ENCODE measurements around the gene PCK2.

PCK2 gene

DNA sequence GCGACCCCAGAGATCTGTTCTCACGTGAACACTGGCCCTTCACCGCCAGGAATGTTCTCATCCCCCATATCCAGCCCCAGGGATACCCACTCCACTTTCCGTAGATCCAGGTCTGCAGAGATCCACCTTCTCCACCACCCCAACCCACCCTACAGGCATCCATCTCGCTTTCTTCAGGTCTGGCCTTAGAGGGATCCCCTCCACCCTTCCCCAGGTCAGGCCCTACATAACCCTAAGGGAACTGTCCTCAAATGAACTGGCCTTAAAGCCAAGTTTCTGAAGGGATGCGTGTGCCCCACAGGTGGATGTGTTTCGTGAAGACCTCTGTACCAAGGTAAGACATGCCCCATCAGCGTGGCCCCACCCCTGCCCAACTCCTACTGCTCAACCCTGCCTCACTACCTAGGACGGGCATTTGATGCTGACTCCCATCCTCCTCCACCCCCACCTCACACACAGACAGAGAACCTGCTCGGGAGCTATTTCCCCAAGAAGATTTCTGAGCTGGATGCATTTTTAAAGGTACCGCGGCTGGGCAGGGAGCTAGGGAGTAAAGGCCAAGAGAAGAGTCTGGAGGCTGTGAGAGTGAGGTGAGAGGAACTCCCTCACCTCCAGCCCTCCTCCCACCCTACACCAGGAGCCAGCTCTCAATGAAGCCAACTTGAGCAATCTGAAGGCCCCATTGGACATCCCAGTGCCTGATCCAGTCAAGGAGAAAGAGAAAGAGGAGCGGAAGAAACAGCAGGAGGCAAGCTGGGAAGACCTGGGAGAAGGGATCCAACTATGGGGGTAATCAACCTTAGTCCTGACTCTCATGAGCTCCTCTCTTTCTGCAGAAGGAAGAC is 42.8 kb downstream of the PCK2 start:
- no peak for DNase-seq (ENCODE audit: low spot score)

- DNase-seq (ENCODE audit: low spot score), result no peak
These were observed 43.7 kb downstream of the PCK2 start for GRCh38 chr14:24137529-24138395.

DNA sequence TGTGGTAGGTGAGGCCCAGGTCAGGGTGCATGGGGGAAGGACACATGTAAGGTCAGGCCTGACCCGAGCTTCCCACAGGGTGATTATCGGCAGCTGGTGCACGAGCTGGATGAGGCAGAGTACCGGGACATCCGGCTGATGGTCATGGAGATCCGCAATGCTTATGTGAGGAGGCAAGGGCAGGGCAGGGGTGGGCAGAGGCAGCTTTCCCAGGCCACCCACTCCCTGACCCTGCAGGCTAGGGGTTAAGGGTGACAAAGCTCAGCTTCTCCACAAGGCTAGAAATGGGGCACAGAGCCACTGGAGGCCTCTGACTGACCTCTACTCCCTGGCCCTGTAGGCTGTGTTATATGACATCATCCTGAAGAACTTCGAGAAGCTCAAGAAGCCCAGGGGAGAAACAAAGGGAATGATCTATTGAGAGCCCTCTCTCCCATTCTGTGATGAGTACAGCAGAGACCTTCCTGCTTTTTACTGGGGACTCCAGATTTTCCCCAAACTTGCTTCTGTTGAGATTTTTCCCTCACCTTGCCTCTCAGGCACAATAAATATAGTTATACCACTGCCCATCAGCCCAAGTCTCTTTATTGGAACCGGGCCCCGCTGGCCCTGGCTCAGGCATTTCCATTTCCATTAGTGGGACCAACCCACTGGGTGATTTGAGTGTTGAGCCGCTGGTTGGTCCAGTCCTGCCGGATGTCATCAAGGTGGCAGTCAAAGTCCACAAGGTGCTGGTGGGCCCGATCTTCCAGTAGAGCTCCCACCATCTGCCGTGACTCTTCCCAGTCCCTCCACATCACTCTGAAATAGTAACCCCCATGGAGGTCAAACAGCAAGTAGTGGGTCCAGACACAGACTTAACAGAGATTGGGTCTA is 44.5 kb downstream of the PCK2 start:
- DNase-seq (ENCODE audit: low spot score), result no peak

DNA sequence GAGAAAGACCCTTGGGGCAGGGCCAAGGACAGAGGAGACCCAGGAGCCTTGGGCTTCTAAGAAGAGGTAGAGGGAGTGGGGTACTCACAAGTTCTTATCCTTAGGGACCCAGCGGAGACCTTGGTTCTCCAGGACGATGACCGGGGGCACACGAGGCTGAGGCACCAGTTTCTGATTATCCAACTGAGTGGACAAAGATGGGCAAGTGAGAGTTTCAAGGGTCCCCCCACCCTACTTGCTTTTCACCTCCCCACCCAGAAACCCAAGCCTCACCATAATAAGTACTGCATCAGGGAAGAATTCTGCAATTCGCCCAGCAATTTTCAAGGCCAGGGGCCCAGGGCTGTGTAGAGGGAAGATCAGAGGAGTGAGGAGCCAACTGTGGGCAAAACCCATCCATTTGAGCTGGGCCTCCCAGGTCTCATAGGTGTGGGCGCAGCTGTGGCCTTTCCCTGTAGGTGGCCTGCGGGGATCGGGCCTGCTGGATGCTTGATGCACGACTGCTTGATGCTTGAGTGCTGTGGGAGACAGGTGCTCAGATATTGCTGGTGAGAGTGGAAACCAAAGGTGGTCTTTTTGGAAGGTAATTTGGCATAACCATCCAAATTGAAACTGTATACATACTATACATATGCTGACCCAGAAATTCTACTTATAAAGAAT is 45.3 kb downstream of the PCK2 start:
- no peak for DNase-seq (ENCODE audit: low spot score)

GRCh38 chr14:24141097-24141880 is 47.2 kb downstream of the PCK2 start, which contains the start of gene EMC9:
TSS of gene EMC9 (minus strand) at chr14:24141591. CDS start at chr14:24141304, 287 bp downstream.
- peak; percentile 100 for DNase-seq (ENCODE audit: low spot score)

DNA sequence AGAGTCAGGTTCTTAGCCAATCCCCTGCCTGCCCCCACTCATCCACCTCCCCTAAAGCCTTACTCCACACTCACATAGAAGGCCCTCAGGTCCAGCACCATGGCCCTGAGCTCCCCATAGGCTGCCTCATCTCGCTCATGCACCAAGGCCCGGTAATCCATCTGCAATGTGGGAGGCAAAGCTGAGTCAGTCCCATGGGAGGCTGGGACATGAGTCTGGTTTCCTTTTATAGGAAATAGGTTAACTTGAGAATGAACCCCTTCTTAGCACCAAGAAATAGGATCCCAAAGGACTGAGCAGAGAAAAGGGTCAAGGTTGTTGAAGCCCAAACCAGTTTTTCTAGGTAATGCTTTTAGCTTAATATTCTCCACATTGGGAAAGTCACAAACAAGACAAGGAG is 49.4 kb downstream of the PCK2 start:
- no peak for DNase-seq (ENCODE audit: low spot score)

DNA sequence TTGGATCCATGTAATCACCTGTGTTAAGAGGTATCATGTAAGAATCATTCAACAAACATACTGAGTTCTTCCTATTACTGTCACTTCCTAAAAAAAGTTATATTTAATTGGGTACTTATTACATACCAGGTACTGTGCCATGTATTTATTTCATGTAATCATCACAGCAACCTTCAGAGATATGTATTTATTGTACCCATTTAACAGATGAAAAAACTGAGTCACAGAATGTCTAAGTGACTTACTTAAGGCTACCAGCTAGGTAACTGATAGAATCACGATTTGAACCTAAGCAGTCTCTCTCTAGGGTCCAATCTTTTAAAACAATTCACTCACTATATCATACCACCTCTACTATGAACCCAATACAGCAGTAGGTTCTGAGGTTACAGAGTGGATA is 50.3 kb downstream of the PCK2 start:
- DNase-seq (ENCODE audit: low spot score), result no peak

GRCh38 chr14:24145219-24145618 is 51.1 kb downstream of the PCK2 start:
- no peak for DNase-seq (ENCODE audit: low spot score)

DNA sequence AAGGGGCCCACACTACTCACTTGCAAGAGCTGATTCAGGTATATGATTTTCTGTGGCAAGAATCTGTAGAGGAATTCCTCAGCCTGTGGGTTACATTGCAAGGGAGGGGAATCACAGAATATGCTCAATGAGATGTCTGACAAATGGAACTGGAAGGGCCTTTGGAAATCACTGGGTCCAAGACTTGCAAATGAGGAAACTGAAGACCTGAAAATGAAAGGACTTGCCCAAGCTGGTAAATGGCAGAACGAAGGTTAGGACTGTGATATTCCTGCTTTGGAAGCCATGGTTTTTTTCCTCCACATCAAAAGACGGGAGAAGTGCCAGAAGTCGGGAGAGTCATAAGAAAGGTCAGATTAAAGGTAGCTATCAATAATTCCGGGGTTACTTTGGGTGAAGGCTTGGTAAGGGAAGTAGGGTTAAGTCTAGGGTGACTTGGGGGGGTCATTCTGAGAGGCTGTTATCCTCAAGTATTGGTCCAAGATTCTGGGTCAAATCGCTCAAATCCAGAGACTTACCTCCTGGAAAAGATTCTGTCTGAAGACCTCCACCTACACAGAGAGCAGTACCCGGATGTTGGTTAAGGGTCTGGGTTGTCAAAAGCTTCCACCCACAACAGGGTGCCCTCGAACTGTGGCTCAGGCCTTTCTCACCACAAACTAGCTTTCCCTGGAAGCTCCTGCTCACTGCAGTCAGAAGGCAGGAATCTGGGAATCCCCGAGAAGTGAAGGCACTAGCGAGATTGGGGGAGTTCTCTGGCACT is 51.8 kb downstream of the PCK2 start:
- no peak for DNase-seq (ENCODE audit: low spot score)

GRCh38 chr14:24146453-24146977 is 52.4 kb downstream of the PCK2 start, which contains the start of gene PSME2:
TSS of gene PSME2 (minus strand) at chr14:24146610. CDS start at chr14:24146581, 29 bp downstream.
- peak; percentile 88 for DNase-seq (ENCODE audit: low spot score)

DNA sequence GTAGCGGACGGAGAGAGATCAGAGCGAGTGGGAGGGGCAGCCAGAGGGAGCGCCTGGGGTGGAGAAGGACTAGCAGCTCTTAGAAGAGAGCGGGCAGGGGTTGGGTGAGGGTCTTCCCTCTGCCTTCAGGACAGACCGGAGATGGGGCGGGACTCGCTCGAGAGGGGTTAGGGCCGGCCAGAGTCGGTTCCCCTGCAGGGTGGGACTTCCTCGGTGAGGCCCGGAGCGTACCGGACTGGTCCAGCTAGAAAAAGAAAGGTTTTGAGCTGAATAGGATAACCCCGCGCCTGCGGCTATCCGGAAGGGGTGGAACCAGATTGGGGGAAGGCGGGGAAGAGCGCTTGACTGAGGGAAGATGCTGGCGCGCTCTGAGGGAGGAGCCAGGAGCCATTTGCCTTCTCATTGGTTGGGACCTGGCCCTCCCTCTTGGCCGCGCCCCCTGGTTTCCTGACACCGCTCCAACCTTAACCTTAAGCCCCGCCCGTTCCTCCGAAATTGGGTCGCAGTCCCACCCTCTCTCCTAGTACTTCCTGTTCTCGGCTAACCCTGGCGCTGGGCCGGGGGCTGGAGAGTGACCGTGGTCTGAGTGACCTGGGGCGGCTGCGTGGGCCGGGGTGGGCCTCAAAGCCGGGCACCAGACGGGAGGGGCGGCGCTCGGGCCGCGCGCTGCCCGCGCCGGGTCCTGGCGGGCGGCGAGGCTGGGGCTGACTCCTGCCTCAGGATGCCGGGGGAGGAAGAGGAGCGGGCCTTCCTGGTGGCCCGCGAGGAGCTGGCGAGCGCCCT is 53.1 kb downstream of the PCK2 start, which contains the start of gene RNF31:
Gene RNF31 (plus strand): TSS at position 521 of the 783 bp plus-strand sequence. CDS start 201 bp downstream, at position 722.
- DNase-seq (ENCODE audit: low spot score), result peak; percentile 97

DNA sequence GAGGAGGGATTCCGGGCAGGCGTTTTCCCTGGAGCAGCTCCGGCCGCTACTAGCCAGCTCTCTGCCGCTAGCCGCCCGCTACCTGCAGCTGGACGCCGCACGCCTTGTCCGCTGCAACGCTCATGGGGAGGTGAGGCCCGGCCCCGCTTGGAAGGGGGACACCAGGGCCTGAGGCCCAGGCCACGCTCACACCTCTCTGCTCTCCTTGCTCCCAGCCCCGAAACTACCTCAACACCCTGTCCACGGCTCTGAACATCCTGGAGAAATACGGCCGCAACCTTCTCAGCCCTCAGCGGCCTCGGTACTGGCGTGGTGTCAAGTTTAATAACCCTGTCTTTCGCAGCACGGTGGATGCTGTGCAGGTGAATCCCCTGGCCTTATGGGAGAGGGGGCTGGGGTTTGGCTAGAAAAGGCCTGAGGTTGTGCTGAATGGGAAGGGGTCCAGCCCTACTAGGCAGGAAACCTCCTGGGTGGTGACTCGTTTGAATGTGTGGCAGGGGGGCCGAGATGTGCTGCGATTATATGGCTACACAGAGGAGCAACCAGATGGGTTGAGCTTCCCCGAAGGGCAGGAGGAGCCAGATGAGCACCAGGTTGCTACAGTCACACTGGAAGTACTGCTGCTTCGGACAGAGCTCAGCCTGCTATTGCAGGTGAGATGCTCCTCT is 53.8 kb downstream of the PCK2 start:
- DNase-seq (ENCODE audit: low spot score), result no peak

DNA sequence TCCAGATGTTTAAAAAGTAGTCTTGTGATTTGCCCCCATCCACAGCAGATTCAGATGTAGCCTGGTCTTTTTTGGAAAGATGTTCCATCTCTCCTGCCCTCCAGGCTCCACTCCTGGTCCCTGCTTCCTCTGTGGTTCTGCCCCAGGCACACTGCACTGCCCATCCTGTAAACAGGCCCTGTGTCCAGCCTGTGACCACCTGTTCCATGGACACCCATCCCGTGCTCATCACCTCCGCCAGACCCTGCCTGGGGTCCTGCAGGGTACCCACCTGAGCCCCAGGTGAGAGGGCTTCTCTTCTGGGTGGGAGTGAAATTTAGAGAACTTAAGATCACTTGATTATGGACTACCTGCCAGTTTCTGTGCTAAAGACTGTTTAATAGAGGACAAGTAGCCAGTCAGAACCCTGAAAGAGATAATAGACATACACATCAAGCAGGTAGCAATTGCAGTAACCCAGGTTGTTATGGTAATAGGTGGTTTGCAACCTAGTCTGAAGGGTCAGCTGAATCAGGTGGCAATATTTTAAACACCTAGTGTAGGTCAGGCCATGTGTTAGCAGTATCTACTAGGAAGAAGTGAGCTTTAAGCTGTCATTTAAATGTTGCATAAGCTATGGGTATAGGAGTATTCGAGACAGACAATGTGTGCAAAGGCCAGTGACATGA is 55.3 kb downstream of the PCK2 start:
- no peak for DNase-seq (ENCODE audit: low spot score)

GRCh38 chr14:24150061-24150460 is 56.0 kb downstream of the PCK2 start:
- DNase-seq (ENCODE audit: low spot score), result no peak

- no peak for DNase-seq (ENCODE audit: low spot score)
These were observed 56.5 kb downstream of the PCK2 start for GRCh38 chr14:24150567-24150966.

DNA sequence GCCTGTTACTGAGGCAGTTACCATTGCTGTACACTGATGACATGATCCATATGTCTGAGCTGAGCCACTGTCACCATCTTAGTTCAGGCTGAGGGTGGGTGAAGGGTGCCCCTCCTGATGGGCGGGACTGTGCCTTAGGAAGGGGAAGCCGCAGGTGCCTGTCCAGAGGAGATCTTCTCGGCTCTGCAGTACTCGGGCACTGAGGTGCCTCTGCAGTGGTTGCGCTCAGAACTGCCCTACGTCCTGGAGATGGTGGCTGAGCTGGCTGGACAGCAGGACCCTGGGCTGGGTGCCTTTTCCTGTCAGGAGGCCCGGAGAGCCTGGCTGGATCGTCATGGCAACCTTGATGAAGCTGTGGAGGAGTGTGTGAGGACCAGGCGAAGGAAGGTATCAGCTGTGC is 56.9 kb downstream of the PCK2 start:
- DNase-seq (ENCODE audit: low spot score), result no peak

DNA sequence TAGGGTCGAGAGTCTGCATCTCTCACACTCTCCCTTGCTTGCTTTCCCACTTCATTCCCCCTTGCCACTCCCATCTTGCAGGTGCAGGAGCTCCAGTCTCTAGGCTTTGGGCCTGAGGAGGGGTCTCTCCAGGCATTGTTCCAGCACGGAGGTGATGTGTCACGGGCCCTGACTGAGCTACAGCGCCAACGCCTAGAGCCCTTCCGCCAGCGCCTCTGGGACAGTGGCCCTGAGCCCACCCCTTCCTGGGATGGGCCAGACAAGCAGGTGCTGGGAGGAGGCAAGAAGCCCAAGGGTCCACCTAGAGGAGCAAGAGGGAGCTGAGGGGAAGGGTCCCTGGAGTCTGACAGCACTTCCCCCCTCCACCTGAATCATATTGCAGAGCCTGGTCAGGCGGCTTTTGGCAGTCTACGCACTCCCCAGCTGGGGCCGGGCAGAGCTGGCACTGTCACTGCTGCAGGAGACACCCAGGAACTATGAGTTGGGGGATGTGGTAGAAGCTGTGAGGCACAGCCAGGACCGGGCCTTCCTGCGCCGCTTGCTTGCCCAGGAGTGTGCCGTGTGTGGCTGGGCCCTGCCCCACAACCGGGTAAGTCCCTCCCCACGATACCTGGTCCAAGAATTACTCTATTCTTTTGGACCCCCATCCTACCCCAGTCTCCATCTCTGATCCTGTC is 57.4 kb downstream of the PCK2 start:
- DNase-seq (ENCODE audit: low spot score), result no peak
